Measurements from ENCODE around the gene RASEF.

DNA sequence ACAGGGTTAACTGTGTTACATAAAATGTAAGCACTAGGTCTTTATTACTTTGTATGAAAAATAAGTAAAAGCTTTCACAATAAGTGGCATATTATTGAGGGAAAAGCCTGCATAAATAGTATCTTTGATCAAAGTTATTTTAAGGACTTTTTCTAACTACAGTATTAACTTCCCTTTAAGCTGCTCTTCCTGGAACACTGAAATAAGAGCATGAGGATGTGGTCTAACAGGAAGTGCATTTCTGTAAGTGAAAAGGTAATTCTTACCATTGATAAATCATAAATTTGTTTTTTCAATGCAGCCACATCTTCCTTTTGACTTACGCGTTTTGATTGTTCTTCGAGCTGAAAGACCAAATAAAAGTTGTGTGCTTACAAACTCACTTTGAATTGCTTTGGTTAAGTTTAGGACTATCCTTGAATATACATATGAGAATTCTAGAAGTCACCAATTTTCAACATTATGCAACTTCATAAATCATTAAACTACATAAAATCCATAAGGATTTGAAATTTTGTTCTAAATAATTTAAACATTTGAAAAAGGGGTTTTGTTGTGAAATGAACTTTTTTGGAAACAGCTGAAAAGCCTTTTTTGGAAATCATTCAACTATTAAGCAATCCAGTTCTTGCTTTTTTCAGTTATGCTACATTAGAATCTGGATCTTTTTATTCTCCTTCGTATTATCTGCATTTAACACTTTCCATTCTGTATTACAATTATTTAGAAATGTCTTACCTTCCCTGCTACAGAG, 50.6 kb downstream of the RASEF start:
- TF ChIP-seq, protein P1, sequence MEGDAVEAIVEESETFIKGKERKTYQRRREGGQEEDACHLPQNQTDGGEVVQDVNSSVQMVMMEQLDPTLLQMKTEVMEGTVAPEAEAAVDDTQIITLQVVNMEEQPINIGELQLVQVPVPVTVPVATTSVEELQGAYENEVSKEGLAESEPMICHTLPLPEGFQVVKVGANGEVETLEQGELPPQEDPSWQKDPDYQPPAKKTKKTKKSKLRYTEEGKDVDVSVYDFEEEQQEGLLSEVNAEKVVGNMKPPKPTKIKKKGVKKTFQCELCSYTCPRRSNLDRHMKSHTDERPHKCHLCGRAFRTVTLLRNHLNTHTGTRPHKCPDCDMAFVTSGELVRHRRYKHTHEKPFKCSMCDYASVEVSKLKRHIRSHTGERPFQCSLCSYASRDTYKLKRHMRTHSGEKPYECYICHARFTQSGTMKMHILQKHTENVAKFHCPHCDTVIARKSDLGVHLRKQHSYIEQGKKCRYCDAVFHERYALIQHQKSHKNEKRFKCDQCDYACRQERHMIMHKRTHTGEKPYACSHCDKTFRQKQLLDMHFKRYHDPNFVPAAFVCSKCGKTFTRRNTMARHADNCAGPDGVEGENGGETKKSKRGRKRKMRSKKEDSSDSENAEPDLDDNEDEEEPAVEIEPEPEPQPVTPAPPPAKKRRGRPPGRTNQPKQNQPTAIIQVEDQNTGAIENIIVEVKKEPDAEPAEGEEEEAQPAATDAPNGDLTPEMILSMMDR (IDR thresholded peaks at IDR 0.05): no peak
- no peak for TF ChIP-seq POLR2A (IDR thresholded peaks at IDR 0.05)

Data from uterus (tissue), 2 donors.